ENCODE results near the gene FNDC3B.

FNDC3B gene

GRCh38 chr3:172347895-172348679 is 308.7 kb downstream of the FNDC3B start:
- Histone ChIP-seq H3K9me3 (ENCODE audit: control insufficient read depth in 5 of 5, low read length in 5 of 5) (no peaks in the 10 kb centered on the region), H3K4me1 (ENCODE audit: control insufficient read depth in 5 of 5, insufficient read depth in 5 of 5, low read length in 5 of 5) (peaks cover 0 to 5% (median 0%) of the 10 kb centered on the region in 5 donors), H3K27me3 (ENCODE audit: control insufficient read depth in 5 of 5, insufficient read depth in 4 of 5, low read length in 5 of 5) (no peaks in the 10 kb centered on the region), H3K36me3 (ENCODE audit: control insufficient read depth in 5 of 5, insufficient read depth in 5 of 5, low read length in 5 of 5) (peaks cover 64 to 96% (median 80%) of the 10 kb centered on the region in 5 donors), H3K9ac (ENCODE audit: low read length in 5 of 5) (no peak overlapping the region), H3K4me3 (ENCODE audit: low read depth in 1 of 5, low read length in 5 of 5) (no peak overlapping the region), H3K27ac (ENCODE audit: low read depth, low read length) (no peak overlapping the region)

- Histone ChIP-seq H3K9me3 (ENCODE audit: control insufficient read depth in 5 of 5, low read length in 5 of 5) (no peaks in the 10 kb centered on the region), H3K27me3 (ENCODE audit: control insufficient read depth in 5 of 5, insufficient read depth in 4 of 5, low read length in 5 of 5) (no peaks in the 10 kb centered on the region), H3K4me3 (ENCODE audit: low read depth in 1 of 5, low read length in 5 of 5) (no peak overlapping the region), H3K9ac (ENCODE audit: low read length in 5 of 5) (no peak overlapping the region), H3K36me3 (ENCODE audit: control insufficient read depth in 5 of 5, insufficient read depth in 5 of 5, low read length in 5 of 5) (peaks cover 51 to 86% (median 66%) of the 10 kb centered on the region in 5 donors), H3K4me1 (ENCODE audit: control insufficient read depth in 5 of 5, insufficient read depth in 5 of 5, low read length in 5 of 5) (peaks cover 0 to 13% (median 5%) of the 10 kb centered on the region in 5 donors), H3K27ac (ENCODE audit: low read depth, low read length) (no peak overlapping the region)
These were observed 312.6 kb downstream of the FNDC3B start for GRCh38 chr3:172351895-172352466.

- H3K27me3 ChIP-seq (ENCODE audit: control insufficient read depth in 5 of 5, insufficient read depth in 4 of 5, low read length in 5 of 5) = no peaks in the 10 kb centered on the region
- H3K4me1 ChIP-seq (ENCODE audit: control insufficient read depth in 5 of 5, insufficient read depth in 5 of 5, low read length in 5 of 5) = peaks cover 0 to 19% (median 9%) of the 10 kb centered on the region in 5 donors
- no peak overlapping the region for H3K4me3 ChIP-seq (ENCODE audit: low read depth in 1 of 5, low read length in 5 of 5)
- no peak overlapping the region for H3K9ac ChIP-seq (ENCODE audit: low read length in 5 of 5)
- peaks cover 43 to 78% (median 58%) of the 10 kb centered on the region in 5 donors for H3K36me3 ChIP-seq (ENCODE audit: control insufficient read depth in 5 of 5, insufficient read depth in 5 of 5, low read length in 5 of 5)
- H3K9me3 ChIP-seq (ENCODE audit: control insufficient read depth in 5 of 5, low read length in 5 of 5) = no peaks in the 10 kb centered on the region
- no peak overlapping the region for H3K27ac ChIP-seq (ENCODE audit: low read depth, low read length)
These were observed 313.4 kb downstream of the FNDC3B start for GRCh38 chr3:172352786-172353185.

DNA sequence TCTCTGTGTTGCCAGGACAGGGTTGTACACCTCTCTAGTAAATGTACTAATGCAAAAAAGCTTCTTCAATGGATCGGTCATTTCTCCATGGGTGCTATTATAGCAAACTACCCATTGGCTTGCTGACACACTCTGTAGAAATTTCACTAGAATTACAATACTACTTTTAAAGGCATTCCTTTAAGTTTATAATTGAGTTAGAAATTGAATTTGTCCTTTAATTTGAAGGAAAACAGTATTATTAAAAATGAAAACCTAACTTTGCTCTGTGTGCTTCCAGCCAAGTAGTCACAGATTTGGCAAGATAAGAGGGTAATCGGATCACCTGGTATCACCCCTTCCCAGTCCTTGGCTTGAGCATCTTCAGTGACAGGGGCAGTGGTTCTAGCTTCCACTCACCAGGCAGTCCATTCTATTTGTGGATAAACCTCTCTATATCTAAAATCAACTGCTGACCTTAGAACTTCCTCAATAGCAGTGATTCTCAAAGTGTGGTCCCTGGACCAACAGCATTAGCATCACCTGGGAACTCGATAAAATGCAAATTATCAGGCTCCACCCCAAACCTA is 315.6 kb downstream of the FNDC3B start:
- Histone ChIP-seq H3K4me1 (ENCODE audit: control insufficient read depth in 5 of 5, insufficient read depth in 5 of 5, low read length in 5 of 5) (peaks cover 0 to 26% (median 16%) of the 10 kb centered on the region in 5 donors), H3K36me3 (ENCODE audit: control insufficient read depth in 5 of 5, insufficient read depth in 5 of 5, low read length in 5 of 5) (peaks cover 34 to 65% (median 43%) of the 10 kb centered on the region in 5 donors), H3K9me3 (ENCODE audit: control insufficient read depth in 5 of 5, low read length in 5 of 5) (no peaks in the 10 kb centered on the region), H3K27ac (ENCODE audit: low read depth, low read length) (no peak overlapping the region), H3K4me3 (ENCODE audit: low read depth in 1 of 5, low read length in 5 of 5) (no peak overlapping the region), H3K27me3 (ENCODE audit: control insufficient read depth in 5 of 5, insufficient read depth in 4 of 5, low read length in 5 of 5) (no peaks in the 10 kb centered on the region), H3K9ac (ENCODE audit: low read length in 5 of 5) (no peak overlapping the region)

DNA sequence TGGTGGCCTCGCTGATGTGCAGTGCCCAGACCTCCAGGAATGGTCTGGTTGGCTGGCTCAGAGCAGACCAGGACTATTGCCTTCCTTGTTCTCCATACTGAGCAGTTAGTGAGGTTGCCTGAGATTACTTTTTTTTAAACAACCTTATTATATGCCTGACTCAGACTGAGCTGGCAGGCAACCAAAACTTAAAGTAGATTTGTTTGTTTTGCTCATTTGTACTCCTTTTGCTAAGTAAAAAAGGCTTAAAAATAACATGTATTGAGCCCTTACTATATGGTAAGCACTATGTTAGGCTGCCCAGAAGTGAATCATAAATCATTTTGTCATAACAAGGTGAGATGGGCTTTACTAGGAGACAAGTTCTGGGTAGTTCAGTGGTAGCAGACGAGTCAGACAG is 316.5 kb downstream of the FNDC3B start:
- Histone ChIP-seq H3K27ac (ENCODE audit: low read depth, low read length) (no peak overlapping the region), H3K36me3 (ENCODE audit: control insufficient read depth in 5 of 5, insufficient read depth in 5 of 5, low read length in 5 of 5) (peaks cover 34 to 60% (median 41%) of the 10 kb centered on the region in 5 donors), H3K4me3 (ENCODE audit: low read depth in 1 of 5, low read length in 5 of 5) (no peak overlapping the region), H3K9ac (ENCODE audit: low read length in 5 of 5) (no peak overlapping the region), H3K27me3 (ENCODE audit: control insufficient read depth in 5 of 5, insufficient read depth in 4 of 5, low read length in 5 of 5) (no peaks in the 10 kb centered on the region), H3K9me3 (ENCODE audit: control insufficient read depth in 5 of 5, low read length in 5 of 5) (no peaks in the 10 kb centered on the region), H3K4me1 (ENCODE audit: control insufficient read depth in 5 of 5, insufficient read depth in 5 of 5, low read length in 5 of 5) (peaks cover 0 to 26% (median 12%) of the 10 kb centered on the region in 5 donors)

- Histone ChIP-seq H3K9me3 (ENCODE audit: control insufficient read depth in 5 of 5, low read length in 5 of 5) (no peaks in the 10 kb centered on the region), H3K36me3 (ENCODE audit: control insufficient read depth in 5 of 5, insufficient read depth in 5 of 5, low read length in 5 of 5) (peaks cover 31 to 60% (median 41%) of the 10 kb centered on the region in 5 donors), H3K27ac (ENCODE audit: low read depth, low read length) (no peak overlapping the region), H3K4me1 (ENCODE audit: control insufficient read depth in 5 of 5, insufficient read depth in 5 of 5, low read length in 5 of 5) (peaks cover 0 to 26% (median 11%) of the 10 kb centered on the region in 5 donors), H3K9ac (ENCODE audit: low read length in 5 of 5) (no peak overlapping the region), H3K4me3 (ENCODE audit: low read depth in 1 of 5, low read length in 5 of 5) (no peak overlapping the region), H3K27me3 (ENCODE audit: control insufficient read depth in 5 of 5, insufficient read depth in 4 of 5, low read length in 5 of 5) (no peaks in the 10 kb centered on the region)
These were observed 317.0 kb downstream of the FNDC3B start for GRCh38 chr3:172356427-172356826.

- Histone ChIP-seq H3K9me3 (ENCODE audit: control insufficient read depth in 5 of 5, low read length in 5 of 5) (no peaks in the 10 kb centered on the region), H3K27me3 (ENCODE audit: control insufficient read depth in 5 of 5, insufficient read depth in 4 of 5, low read length in 5 of 5) (no peaks in the 10 kb centered on the region), H3K36me3 (ENCODE audit: control insufficient read depth in 5 of 5, insufficient read depth in 5 of 5, low read length in 5 of 5) (peaks cover 34 to 60% (median 43%) of the 10 kb centered on the region in 5 donors), H3K4me3 (ENCODE audit: low read depth in 1 of 5, low read length in 5 of 5) (peak overlapping the region in 1 of 5 donors; percentile 9), H3K4me1 (ENCODE audit: control insufficient read depth in 5 of 5, insufficient read depth in 5 of 5, low read length in 5 of 5) (peaks cover 0 to 26% (median 11%) of the 10 kb centered on the region in 5 donors), H3K9ac (ENCODE audit: low read length in 5 of 5) (peak overlapping the region in 1 of 5 donors; percentile 32), H3K27ac (ENCODE audit: low read depth, low read length) (peak overlapping the region; percentile 34)
These were observed 318.7 kb downstream of the FNDC3B start for GRCh38 chr3:172357850-172358754.

DNA sequence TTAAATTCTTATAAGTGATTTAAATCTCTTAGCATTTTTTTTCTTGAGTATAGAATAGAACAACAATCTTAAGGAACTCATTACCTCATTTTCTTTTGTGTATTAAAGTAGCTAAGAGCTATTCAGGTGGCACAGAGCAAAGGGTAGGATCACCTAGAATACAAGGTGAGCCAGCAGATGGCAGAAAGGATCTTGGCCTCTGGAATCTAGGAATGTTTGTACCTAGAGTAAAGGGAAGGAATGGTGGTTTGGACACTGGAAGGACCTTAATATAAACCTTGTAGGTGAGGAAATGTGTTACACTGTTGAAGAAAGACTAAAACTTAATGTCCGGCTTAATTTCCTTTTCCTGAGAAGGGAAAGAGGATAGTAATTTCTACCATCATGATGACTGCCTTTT is 319.9 kb downstream of the FNDC3B start:
- peaks cover 35 to 64% (median 46%) of the 10 kb centered on the region in 5 donors for H3K36me3 ChIP-seq (ENCODE audit: control insufficient read depth in 5 of 5, insufficient read depth in 5 of 5, low read length in 5 of 5)
- H3K4me3 ChIP-seq (ENCODE audit: low read depth in 1 of 5, low read length in 5 of 5) = no peak overlapping the region
- no peak overlapping the region for H3K9ac ChIP-seq (ENCODE audit: low read length in 5 of 5)

GRCh38 chr3:172359996-172360395 is 320.6 kb downstream of the FNDC3B start:
- no peaks in the 10 kb centered on the region for H3K9me3 ChIP-seq (ENCODE audit: control insufficient read depth in 5 of 5, low read length in 5 of 5)

More for the DNA sequence above, 319.9 kb downstream of the FNDC3B start:
- no peaks in the 10 kb centered on the region for H3K27me3 ChIP-seq (ENCODE audit: control insufficient read depth in 5 of 5, insufficient read depth in 4 of 5, low read length in 5 of 5)
- no peaks in the 10 kb centered on the region for H3K9me3 ChIP-seq (ENCODE audit: control insufficient read depth in 5 of 5, low read length in 5 of 5)
- no peak overlapping the region for H3K27ac ChIP-seq (ENCODE audit: low read depth, low read length)
- H3K4me1 ChIP-seq (ENCODE audit: control insufficient read depth in 5 of 5, insufficient read depth in 5 of 5, low read length in 5 of 5) = peaks cover 0 to 26% (median 11%) of the 10 kb centered on the region in 5 donors

More at GRCh38 chr3:172359996-172360395, 320.6 kb downstream of the FNDC3B start:
- Histone ChIP-seq H3K4me3 (ENCODE audit: low read depth in 1 of 5, low read length in 5 of 5) (no peak overlapping the region), H3K27me3 (ENCODE audit: control insufficient read depth in 5 of 5, insufficient read depth in 4 of 5, low read length in 5 of 5) (no peaks in the 10 kb centered on the region), H3K4me1 (ENCODE audit: control insufficient read depth in 5 of 5, insufficient read depth in 5 of 5, low read length in 5 of 5) (peaks cover 0 to 26% (median 11%) of the 10 kb centered on the region in 5 donors), H3K9ac (ENCODE audit: low read length in 5 of 5) (no peak overlapping the region), H3K36me3 (ENCODE audit: control insufficient read depth in 5 of 5, insufficient read depth in 5 of 5, low read length in 5 of 5) (peaks cover 37 to 64% (median 50%) of the 10 kb centered on the region in 5 donors), H3K27ac (ENCODE audit: low read depth, low read length) (no peak overlapping the region)
